Neutrophil (primary cell): ENCODE measurements around the gene SETBP1.

Experiments
- H3K27ac ChIP-seq: fragments of 200-600 bp; sonication (generic); 2 replicates; pipeline ENCODE4 v1.5.1; 2016; ENCODE audit warnings: mild to moderate bottlenecking, moderate library complexity
- H3K27me3 ChIP-seq: fragments of 200-600 bp; sonication (generic); 2 replicates; pipeline ENCODE4 v1.6.0; 2016; ENCODE audit warnings: mild to moderate bottlenecking
- H3K36me3 ChIP-seq: fragments of 200-600 bp; sonication (generic); 2 replicates; pipeline ENCODE4 v1.5.1; 2017
- H3K4me1 ChIP-seq, 2 experiments: fragments of 200-600 bp in 1 of 2; sonication (generic) in 1 of 2; 1 replicate in 1 of 2; 2 replicates in 1 of 2; pipeline versions ENCODE4 v1.5.1 to v1.6.1; 2013 to 2016; ENCODE audit warnings: low read depth in 1 of 2, low read length in 1 of 2, mild to moderate bottlenecking in 1 of 2, moderate library complexity in 1 of 2; ENCODE audit not compliant: control insufficient read depth in 1 of 2, insufficient read depth in 1 of 2
- H3K4me3 ChIP-seq, 2 experiments: fragments of 200-600 bp in 1 of 2; sonication (generic) in 1 of 2; 1 replicate in 1 of 2; 2 replicates in 1 of 2; pipeline ENCODE4 v1.5.1; 2013 to 2016; ENCODE audit warnings: low read depth in 1 of 2, low read length in 1 of 2, mild to moderate bottlenecking in 1 of 2, moderate library complexity in 1 of 2
- H3K9me3 ChIP-seq: fragments of 200-600 bp; sonication (generic); 2 replicates; pipeline ENCODE4 v1.5.1; 2016
- TF ChIP-seq, protein P1 (sequence below): fragments of 200-600 bp; sonication (generic); IDR thresholded peaks from 2 replicates; pipeline ENCODE4 v1.5.1; 2016; ENCODE audit warnings: antibody characterized with exemption

The SETBP1 gene

DNA sequence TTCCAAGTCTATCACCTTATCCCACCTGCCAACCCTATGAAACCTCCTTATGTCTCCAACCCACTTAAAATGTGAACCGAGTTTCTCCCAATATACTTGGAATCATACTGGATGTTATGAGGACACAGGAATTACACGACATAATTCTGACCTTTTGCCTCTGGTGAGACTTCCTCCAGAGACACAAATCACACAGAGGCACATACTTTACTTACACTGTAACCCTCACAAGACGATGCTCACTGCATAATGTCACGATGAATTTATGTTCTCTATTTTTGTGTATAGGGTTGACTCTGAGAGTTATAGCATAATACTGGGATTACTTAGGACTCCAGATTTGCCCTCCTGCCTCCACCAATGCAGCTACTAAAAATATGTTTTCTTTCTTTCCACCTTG lies 28.0 kb upstream of the SETBP1 start:
- no peak overlapping the region for H3K27ac ChIP-seq
- no peak overlapping the region for H3K4me3 ChIP-seq
- no peaks in the 10 kb centered on the region for H3K4me1 ChIP-seq
- no peaks in the 10 kb centered on the region for H3K27me3 ChIP-seq
- H3K36me3 ChIP-seq: no peaks in the 10 kb centered on the region
- TF ChIP-seq, protein P1, sequence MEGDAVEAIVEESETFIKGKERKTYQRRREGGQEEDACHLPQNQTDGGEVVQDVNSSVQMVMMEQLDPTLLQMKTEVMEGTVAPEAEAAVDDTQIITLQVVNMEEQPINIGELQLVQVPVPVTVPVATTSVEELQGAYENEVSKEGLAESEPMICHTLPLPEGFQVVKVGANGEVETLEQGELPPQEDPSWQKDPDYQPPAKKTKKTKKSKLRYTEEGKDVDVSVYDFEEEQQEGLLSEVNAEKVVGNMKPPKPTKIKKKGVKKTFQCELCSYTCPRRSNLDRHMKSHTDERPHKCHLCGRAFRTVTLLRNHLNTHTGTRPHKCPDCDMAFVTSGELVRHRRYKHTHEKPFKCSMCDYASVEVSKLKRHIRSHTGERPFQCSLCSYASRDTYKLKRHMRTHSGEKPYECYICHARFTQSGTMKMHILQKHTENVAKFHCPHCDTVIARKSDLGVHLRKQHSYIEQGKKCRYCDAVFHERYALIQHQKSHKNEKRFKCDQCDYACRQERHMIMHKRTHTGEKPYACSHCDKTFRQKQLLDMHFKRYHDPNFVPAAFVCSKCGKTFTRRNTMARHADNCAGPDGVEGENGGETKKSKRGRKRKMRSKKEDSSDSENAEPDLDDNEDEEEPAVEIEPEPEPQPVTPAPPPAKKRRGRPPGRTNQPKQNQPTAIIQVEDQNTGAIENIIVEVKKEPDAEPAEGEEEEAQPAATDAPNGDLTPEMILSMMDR: no peak
- H3K9me3 ChIP-seq: no peaks in the 10 kb centered on the region

DNA sequence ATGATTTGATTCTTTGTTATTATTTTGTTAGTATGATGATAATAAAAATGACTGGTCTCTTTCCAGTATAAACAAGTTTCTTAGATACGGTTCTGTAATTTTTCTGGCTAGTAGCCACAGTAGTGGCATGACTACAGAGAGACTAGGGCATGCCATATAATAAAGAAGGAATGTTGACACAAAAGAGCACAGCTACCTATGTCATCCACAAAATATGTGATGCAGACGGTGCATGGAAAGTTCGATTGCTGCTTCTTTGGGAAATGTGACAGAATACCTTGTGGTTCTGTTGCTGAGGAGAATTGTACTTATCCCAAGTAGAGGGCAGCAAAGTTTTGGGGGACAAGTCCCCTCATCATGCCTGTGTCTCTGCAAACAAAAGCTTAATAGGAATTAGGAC lies 26.1 kb upstream of the SETBP1 start:
- TF ChIP-seq, protein P1: no peak
- H3K27me3 ChIP-seq: no peaks in the 10 kb centered on the region
- no peaks in the 10 kb centered on the region for H3K9me3 ChIP-seq
- H3K4me3 ChIP-seq: no peak overlapping the region
- no peaks in the 10 kb centered on the region for H3K4me1 ChIP-seq
- no peak overlapping the region for H3K27ac ChIP-seq
- no peaks in the 10 kb centered on the region for H3K36me3 ChIP-seq

DNA sequence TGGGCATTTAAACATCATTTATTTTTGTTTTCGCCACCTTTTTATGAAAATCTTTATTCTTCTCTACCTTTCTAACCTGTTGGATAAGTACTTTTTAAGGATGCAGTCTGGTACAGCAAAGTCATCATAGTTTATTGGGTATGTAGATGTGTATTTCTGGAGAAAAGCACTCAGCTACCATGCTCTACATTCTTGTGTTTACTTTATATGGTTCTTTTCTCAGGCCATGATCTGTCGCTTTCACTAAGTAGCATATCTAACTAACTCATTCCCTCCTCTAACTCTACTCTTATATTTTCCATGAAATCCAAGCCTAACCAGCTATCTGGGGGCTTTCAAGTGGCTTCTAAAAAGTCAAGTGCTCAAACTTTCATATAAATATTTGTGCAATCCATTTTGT lies 25.3 kb upstream of the SETBP1 start:
- Histone ChIP-seq H3K36me3 (no peaks in the 10 kb centered on the region), H3K27me3 (no peaks in the 10 kb centered on the region), H3K27ac (no peak overlapping the region), H3K4me1 (no peaks in the 10 kb centered on the region), H3K4me3 (no peak overlapping the region), H3K9me3 (no peaks in the 10 kb centered on the region)
- TF ChIP-seq, protein P1: no peak

DNA sequence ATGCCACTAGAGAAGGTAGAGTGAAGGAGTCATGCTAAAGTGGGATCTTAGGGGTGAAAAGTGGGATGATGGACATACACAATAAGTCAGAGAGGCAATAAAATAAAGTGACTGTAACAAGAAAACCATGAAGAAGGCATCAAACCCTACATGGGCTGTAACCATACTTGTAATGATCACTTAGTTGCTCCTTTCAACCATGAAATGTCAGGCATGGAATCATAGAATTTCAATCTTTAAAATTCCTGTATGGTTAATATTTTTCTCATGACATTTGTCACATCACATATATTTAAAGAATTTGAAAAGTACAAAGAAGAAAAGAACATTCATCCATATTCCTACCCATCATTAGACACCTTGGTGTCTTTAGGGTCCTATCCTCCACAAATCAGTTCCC lies 20.9 kb upstream of the SETBP1 start:
- TF ChIP-seq, protein P1: no peak
- Histone ChIP-seq H3K36me3 (no peaks in the 10 kb centered on the region), H3K4me3 (no peak overlapping the region), H3K9me3 (no peaks in the 10 kb centered on the region), H3K27me3 (no peaks in the 10 kb centered on the region), H3K4me1 (no peaks in the 10 kb centered on the region), H3K27ac (no peak overlapping the region)

DNA sequence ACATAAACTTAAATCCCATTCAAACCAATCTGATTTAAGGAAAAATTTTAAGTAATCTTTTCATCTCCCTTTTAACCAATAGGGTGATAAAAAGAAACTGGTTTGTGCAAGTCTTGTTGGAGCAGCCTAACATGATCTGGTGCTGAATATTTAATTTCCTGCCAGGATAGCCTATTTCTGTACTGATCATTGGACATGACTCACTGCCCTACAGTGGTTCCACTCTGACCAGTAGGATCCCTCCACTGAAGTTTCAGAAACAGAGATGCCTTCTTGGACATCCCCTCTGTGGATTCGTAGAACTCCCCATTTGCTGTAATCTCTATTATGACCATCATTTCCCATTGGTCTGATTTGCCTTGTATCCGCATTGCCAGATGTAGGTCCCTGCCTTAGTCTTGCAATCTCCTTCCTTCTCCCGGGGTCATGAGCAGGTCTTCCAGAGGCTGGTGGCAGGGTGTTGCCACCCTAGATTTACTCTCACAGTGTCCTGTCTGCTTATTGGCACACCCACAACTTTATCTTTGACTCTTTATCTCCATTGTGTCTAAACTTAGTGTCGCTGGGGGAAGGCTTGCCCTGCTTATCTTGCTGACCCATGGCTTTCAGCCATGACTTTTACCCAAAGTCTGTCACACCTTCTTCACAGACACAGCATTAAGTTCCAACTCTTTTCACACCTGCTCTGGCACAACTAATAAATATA lies 12.3 kb upstream of the SETBP1 start:
- H3K9me3 ChIP-seq: no peaks in the 10 kb centered on the region
- no peak overlapping the region for H3K4me3 ChIP-seq
- H3K27ac ChIP-seq: no peak overlapping the region
- TF ChIP-seq, protein P1: no peak
- H3K27me3 ChIP-seq: no peaks in the 10 kb centered on the region
- peaks cover 4 to 6% of the 10 kb centered on the region in 2 experiments for H3K4me1 ChIP-seq
- no peaks in the 10 kb centered on the region for H3K36me3 ChIP-seq
